Adrenal gland (tissue), 12 donors: ENCODE measurements around the gene KIF16B. TPM values are rescaled to one million over a fixed set of nuclear protein-coding genes. Genes with fewer than 3 reads are reported as not detected.
"Not testable (repeated sequence)": the region's sequence is repeated elsewhere in the genome, so short reads cannot be mapped to it uniquely, and the experiment has no call there.

ENCODE experiments used
- DNase-seq, 7 donors: peaks; one replicate each; pipeline ENCODE4 v3.0.0-alpha.2; 2019 to 2020
- H3K27ac ChIP-seq, 5 donors: fragments of 200-600 bp; sonication (generic) in 4 of 5; 1 replicate in 3 of 5; 2 replicates in 2 of 5; pipeline versions ENCODE4 v1.5.1 to v1.8.0; 2016 to 2020; ENCODE audit warnings: mild to moderate bottlenecking in 1 of 5
- H3K27me3 ChIP-seq: fragments of 200-600 bp; 2 replicates; pipeline ENCODE4 v1.8.0; 2021
- H3K36me3 ChIP-seq, 2 donors: fragments of 200-600 bp; replicated peaks in 1 of 2; 1 replicate in 1 of 2; 2 replicates in 1 of 2; pipeline versions ENCODE4 v1.5.1 to v1.8.0; 2018 to 2022
- H3K4me1 ChIP-seq, 2 donors: fragments of 200-600 bp; replicated peaks in 1 of 2; 1 replicate in 1 of 2; 2 replicates in 1 of 2; pipeline versions ENCODE4 v1.5.1 to v1.8.0; 2018 to 2021
- H3K4me3 ChIP-seq, 4 donors: fragments of 200-600 bp; sonication (generic) in 3 of 4; one replicate each; pipeline ENCODE4 v1.5.1; 2016 to 2018
- H3K9me3 ChIP-seq, 3 donors: fragments of 200-600 bp; sonication (generic) in 1 of 3; replicated peaks in 1 of 3; 1 replicate in 2 of 3; 2 replicates in 1 of 3; pipeline versions ENCODE4 v1.5.1 to v1.8.0; 2016 to 2021
- CTCF ChIP-seq, 6 experiments: fragments of 450-650 bp in 4 of 6; fragments of 200-600 bp in 2 of 6; sonication (generic) in 1 of 6; IDR thresholded peaks; 1 replicate in 5 of 6; 2 replicates in 1 of 6; pipeline versions ENCODE4 v1.5.1 to v1.8.0; 2016 to 2021; ENCODE audit warnings: antibody characterized with exemption in 6 of 6, mild to moderate bottlenecking in 2 of 6, moderate library complexity in 1 of 6
- POLR2A ChIP-seq, 2 donors: fragments of 450-650 bp; IDR thresholded peaks; one replicate each; pipeline ENCODE4 v1.6.1; 2017; ENCODE audit warnings: antibody characterized with exemption in 2 of 2, mild to moderate bottlenecking in 2 of 2, moderate library complexity in 1 of 2
- WGBS, 4 donors: extraction: QIAGEN DNeasy Blood & Tissue Kit in 2 of 4; methylation state at CpG; one replicate each; pipeline versions ENCODE4 v1.1.5 to v1.1.7; 2013 to 2017; 5-methylcytosine and 5-hydroxymethylcytosine counted together
- intact Hi-C, 2 donors: fragments of 100-400 bp; cut with DNase I; formaldehyde crosslinking; loops; one replicate each; pipeline versions ENCODE4 v1.14.1 to v1.15.0; 2022 to 2023
- polyA plus RNA-seq, 3 donors: library from polyadenylated mRNA; stranded (reverse); fragments of 200-250 nt in 2 of 3; fragments of 350-450 nt in 1 of 3; fragmentation: Illumina TruSeq in 1 of 3; extraction: RNeasy Lipid Tissue Mini Kit (QIAGEN cat#74804) in 1 of 3; gene quantifications; one replicate each; pipeline ENCODE4 v1.2.3, GENCODE V29; 2013 to 2014
- total RNA-seq, 9 donors: library from RNA; depleted of rRNA in 4 of 9; stranded (reverse); fragments of >200 nt in 4 of 9; fragments of 120-200 nt in 1 of 9; fragmentation: NEBNext Ultra II Directional in 1 of 9; extraction: Animal tissue kit (Norgen Biotek cat#: 25700) in 1 of 9; gene quantifications; one replicate each; pipeline versions ENCODE4 v1.1.0 to v1.2.4, GENCODE V29; 2013 to 2023
- donor health status: healthy with polysubstance abuse.
- donor health status: Bipolar disorder and iron deficiency.
- donor health status: DM: yes; HTN: yes; CAD: no.
- donor health status: DM: no; HTN: no; CAD: no.
- donor health status: DM: no; HTN: no; CAD: no.
- donor health status: DM: yes; HTN: yes; CAD: no.

Gene KIF16B
- total and polyA plus RNA-seq, 12 donors: 8.6 to 113 (median 36.1) TPM

GRCh38 chr20:16263582-16263981 is 309.7 kb downstream of the KIF16B start:
- TF ChIP-seq CTCF (IDR thresholded peaks at IDR 0.05) (no peak), POLR2A (IDR thresholded peaks at IDR 0.05) (no peak)
- intact Hi-C loops: no loop called here
- no peaks in the 10 kb centered on the region for H3K9me3 ChIP-seq
- H3K27ac ChIP-seq: no peak overlapping the region
- no peak for DNase-seq
- H3K4me3 ChIP-seq: no peak overlapping the region
- no peaks in the 10 kb centered on the region for H3K36me3 ChIP-seq
- H3K4me1 ChIP-seq: peaks cover 0 to 8% of the 10 kb centered on the region in 2 donors
- H3K27me3 ChIP-seq: no peaks in the 10 kb centered on the region
- WGBS, 4 donors: 52 to 68% (median 54%) methylated on average over 2 of the region's 2 CpGs

DNA sequence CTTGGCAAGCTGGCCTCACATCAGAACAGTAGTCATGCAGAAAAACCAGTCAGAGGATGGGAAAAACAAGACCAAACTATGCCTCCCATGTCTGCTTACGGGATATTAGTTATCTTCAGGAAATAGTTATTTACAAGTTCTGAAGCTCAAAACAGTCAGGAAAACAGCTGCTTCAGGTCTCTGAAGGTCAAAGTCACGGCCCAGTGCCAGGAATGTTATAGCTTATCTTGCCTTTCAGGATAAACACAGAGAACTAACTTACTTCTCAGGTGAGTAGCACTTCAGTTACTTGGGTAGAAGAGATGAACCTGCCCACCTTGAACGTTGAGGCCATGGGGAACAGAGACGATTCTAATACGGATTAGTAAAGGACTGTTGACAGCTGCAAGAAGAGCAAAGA is 310.7 kb downstream of the KIF16B start:
- peaks cover 0 to 8% of the 10 kb centered on the region in 2 donors for H3K4me1 ChIP-seq
- H3K9me3 ChIP-seq: no peaks in the 10 kb centered on the region
- WGBS, 4 donors: 47 to 52% (median 50%) methylated on average over 5 of the region's 5 CpGs
- TF ChIP-seq CTCF (IDR thresholded peaks at IDR 0.05) (no peak), POLR2A (IDR thresholded peaks at IDR 0.05) (no peak)
- no peak overlapping the region for H3K4me3 ChIP-seq
- no peaks in the 10 kb centered on the region for H3K27me3 ChIP-seq
- H3K36me3 ChIP-seq: no peaks in the 10 kb centered on the region
- H3K27ac ChIP-seq: no peak overlapping the region
- DNase-seq: peak in 1 of 7 donors; percentile 26
- intact Hi-C loops: no loop called here

GRCh38 chr20:16261733-16262273 is 311.4 kb downstream of the KIF16B start:
- intact Hi-C loops: no loop called here
- WGBS, 4 donors: 73 to 83% (median 77%) methylated on average over 2 of the region's 2 CpGs

GRCh38 chr20:16260911-16261310 is 312.3 kb downstream of the KIF16B start:
- DNase-seq: no peak
- Histone ChIP-seq H3K36me3 (no peaks in the 10 kb centered on the region), H3K4me3 (no peak overlapping the region), H3K27me3 (no peaks in the 10 kb centered on the region), H3K9me3 (no peaks in the 10 kb centered on the region), H3K4me1 (peaks cover 0 to 8% of the 10 kb centered on the region in 2 donors), H3K27ac (no peak overlapping the region)
- TF ChIP-seq CTCF (IDR thresholded peaks at IDR 0.05): no peak
- intact Hi-C loops: no loop called here
- WGBS, 4 donors: 83 to 88% (median 87%) methylated on average over 7 of the region's 7 CpGs

More at GRCh38 chr20:16261733-16262273, 311.4 kb downstream of the KIF16B start:
- Histone ChIP-seq H3K27ac (no peak overlapping the region), H3K27me3 (no peaks in the 10 kb centered on the region), H3K9me3 (no peaks in the 10 kb centered on the region), H3K4me3 (no peak overlapping the region), H3K36me3 (no peaks in the 10 kb centered on the region), H3K4me1 (peaks cover 0 to 8% of the 10 kb centered on the region in 2 donors)
- TF ChIP-seq POLR2A (IDR thresholded peaks at IDR 0.05) (no peak), CTCF (IDR thresholded peaks at IDR 0.05) (no peak)
- no peak for DNase-seq

DNA sequence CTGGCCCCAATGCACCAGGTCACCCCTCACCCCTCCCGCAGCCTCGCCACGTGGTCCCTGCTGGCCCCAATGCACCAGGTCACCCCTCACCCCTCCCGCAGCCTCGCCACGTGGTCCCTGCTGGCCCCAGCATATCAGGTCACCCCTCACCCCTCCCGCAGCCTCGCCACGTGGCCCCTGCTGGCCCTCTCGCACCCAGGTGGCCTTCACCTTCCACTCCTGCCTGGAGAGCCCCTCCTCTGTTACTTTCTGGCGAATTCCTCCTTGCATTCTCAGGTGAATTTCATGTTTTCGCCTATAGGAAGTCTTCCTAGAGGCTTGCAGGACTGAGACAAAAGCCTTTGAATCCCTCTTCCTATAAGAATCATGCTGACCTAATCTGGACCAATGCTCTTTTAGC is 313.1 kb downstream of the KIF16B start:
- H3K36me3 ChIP-seq, H3K27ac ChIP-seq, H3K4me1 ChIP-seq, DNase-seq, H3K27me3 ChIP-seq, H3K4me3 ChIP-seq, H3K9me3 ChIP-seq, intact Hi-C loops: not testable (repeated sequence)
- whole genome bisulfite sequencing, 4 donors: 76 to 92% (median 85%) methylated on average over 5 to 9 of the region's 12 CpGs
